Activated B cell treated with CpG ODN at 0.5 μM for 24 hours (primary cell): ENCODE data around the gene PDLIM7. TPM values are rescaled to one million over a fixed set of nuclear protein-coding genes. Genes with fewer than 3 reads are reported as not detected.

ENCODE experiments used
- ATAC-seq: fragments of 200-7000 bp; cut with Tn5 transposase; one replicate; pipeline ENCODE4 v1.10.0; 2021; ENCODE audit warnings: low read depth, mild to moderate bottlenecking, moderate library complexity
- CTCF ChIA-PET: fragments of 350-600 bp; sonication (Branson Sonifier 250); formaldehyde crosslinking; loops from one replicate; lab custom pipeline; 2021; ENCODE audit warnings: antibody characterized with exemption; lab: Charles Lee
- POLR2A ChIA-PET: fragments of 350-600 bp; sonication (Branson Sonifier 250); formaldehyde crosslinking; loops from one replicate; lab custom pipeline; 2021; ENCODE audit warnings: antibody characterized with exemption; lab: Charles Lee
- DNase-seq: peaks from one replicate; pipeline ENCODE4 v3.0.0; 2022
- H3K27ac Mint-ChIP-seq: one replicate; pipeline ENCODE4 v1.8.0; 2020; ENCODE audit warnings: mixed read lengths
- H3K27me3 Mint-ChIP-seq: one replicate; pipeline ENCODE4 v1.8.0; 2021; ENCODE audit warnings: mixed read lengths
- H3K36me3 Mint-ChIP-seq: one replicate; pipeline ENCODE4 v1.8.0; 2021; ENCODE audit warnings: low read depth, mixed read lengths
- H3K4me1 Mint-ChIP-seq: one replicate; pipeline ENCODE4 v1.8.0; 2021; ENCODE audit warnings: mixed read lengths
- H3K4me3 Mint-ChIP-seq: one replicate; pipeline ENCODE4 v1.8.0; 2020; ENCODE audit warnings: mild to moderate bottlenecking, mixed read lengths
- H3K9me3 Mint-ChIP-seq: one replicate; pipeline ENCODE4 v1.8.0; 2020; ENCODE audit warnings: mixed read lengths
- CTCF ChIP-seq: fragments of 200-600 bp; IDR thresholded peaks from one replicate; pipeline ENCODE4 v1.8.0; 2022; ENCODE audit warnings: antibody characterized with exemption, mild to moderate bottlenecking
- intact Hi-C: fragments of 100-400 bp; cut with micrococcal nuclease; formaldehyde crosslinking; loops from one replicate; pipeline ENCODE4 v1.15.1; 2024
- total RNA-seq: library from RNA; stranded (reverse); gene quantifications from 2 replicates; pipeline ENCODE4 v1.2.3, GENCODE V29; 2022

The PDLIM7 gene
- total RNA-seq, 1 donor from 2014 or later: 17.7 TPM

DNA sequence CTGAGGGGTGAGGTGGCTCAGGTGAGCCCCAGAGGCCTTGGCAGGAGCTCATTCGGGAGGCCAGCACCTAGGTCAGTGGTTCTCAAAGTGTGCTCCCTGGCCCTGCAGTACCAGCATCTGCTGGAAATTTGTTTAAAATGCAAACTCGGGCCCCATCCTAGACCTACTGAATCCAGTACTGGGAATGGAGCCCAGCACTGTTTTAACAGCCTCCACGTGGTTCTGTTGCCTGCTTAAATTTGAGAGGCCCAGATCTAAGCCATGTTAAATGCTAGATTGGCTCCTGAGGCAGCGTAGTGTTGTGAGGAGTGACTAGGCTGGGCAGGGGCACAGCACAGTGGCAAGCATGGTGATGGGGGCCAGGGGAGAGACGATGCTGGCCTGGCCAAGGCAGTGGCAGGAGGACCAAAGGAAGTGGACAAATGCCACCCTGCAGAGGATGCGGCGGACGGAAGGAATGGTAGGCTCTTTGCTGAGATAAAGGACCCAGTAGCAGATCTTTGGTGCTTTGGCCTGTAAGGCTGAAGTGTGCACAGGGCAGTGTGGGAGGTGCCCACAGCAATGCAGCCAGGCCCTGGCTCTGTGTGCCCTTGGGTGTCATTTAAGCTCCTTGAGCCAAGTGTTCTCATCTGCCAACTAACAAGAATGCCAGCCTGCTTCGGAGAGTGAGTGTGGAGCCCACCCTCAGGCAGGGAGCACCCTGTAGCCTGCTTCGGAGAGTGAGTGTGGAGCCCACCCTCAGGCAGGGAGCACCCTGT is 46.6 kb downstream of the PDLIM7 start:
- ChIA-PET CTCF (interaction anchor here (2.3 to 13.5 kb wide), 2 partner anchors 47 to 60 kb away, joined by 7 to 293 read pairs; partner anchors contain the start of gene PFN3), POLR2A (interaction anchor here (0.7 to 11.5 kb wide), 3 partner anchors 22 to 46 kb away, joined by 3 to 296 read pairs (median 101); partner anchors contain the start of gene GRK6)
- Mint-ChIP-seq H3K4me3 (no peak overlapping the region), H3K9me3 (no peaks in the 10 kb centered on the region), H3K4me1 (peaks cover 43% of the 10 kb centered on the region), H3K27ac (no peak overlapping the region), H3K27me3 (no peaks in the 10 kb centered on the region), H3K36me3 (no peaks in the 10 kb centered on the region)
- intact Hi-C loops: no loop called here
- DNase-seq: no peak
- TF ChIP-seq CTCF: no peak
- ATAC-seq: no peak

GRCh38 chr5:177449140-177450061 is 48.0 kb downstream of the PDLIM7 start:
- H3K9me3 Mint-ChIP-seq: no peaks in the 10 kb centered on the region
- peaks cover 57% of the 10 kb centered on the region for H3K4me1 Mint-ChIP-seq
- H3K27me3 Mint-ChIP-seq: no peaks in the 10 kb centered on the region
- no peak for TF ChIP-seq CTCF
- CTCF ChIA-PET: interaction anchor here (0.9 to 13.5 kb wide), 4 partner anchors 18 to 59 kb away, joined by 3 to 293 read pairs (median 6); partner anchors contain the start of gene PFN3
- POLR2A ChIA-PET: interaction anchor here (1.1 to 11.5 kb wide), 5 partner anchors 11 to 77 kb away, joined by 3 to 296 read pairs (median 4); partner anchors contain the start of genes DOK3 and GRK6
- no peaks in the 10 kb centered on the region for H3K36me3 Mint-ChIP-seq
- H3K27ac Mint-ChIP-seq: no peak overlapping the region
- no peak overlapping the region for H3K4me3 Mint-ChIP-seq
- no peak for DNase-seq
- no peak for ATAC-seq
- intact Hi-C loops: no loop called here

DNA sequence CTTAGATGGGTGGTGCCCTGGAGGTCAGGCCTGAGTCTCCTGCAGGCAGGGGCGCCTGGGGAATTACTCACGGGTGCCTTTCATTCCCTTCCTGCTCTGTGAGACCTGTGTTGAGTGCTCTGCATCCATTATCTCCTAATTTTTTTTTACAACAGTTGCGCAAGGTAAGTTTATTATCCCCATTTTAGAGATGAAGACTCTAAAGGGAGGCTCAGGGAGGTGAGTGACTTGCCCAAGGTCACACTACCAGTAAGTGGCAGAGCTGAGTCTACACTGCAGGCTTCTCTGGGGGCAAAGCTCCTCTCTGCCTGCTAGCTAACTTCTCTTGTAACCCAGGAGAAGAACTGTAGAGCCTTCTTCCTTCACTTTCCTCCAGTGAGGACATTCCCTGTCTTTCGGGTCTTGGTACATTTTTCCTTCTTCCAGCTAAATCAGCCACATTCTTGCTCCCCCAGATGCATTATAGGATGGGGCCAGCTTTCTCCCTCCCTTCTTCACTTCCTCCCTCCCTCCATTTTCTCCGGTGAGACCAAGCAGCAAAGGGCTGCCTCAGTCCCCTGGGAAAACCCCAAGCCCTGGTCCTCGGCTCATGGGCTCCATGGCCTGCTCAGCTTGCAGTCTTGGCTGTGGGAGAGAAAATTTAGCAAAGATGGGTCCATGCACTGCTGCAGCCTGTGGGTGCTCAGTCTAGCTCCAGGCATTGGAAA is 49.0 kb downstream of the PDLIM7 start:
- ATAC-seq (no peak), DNase-seq (no peak)
- intact Hi-C loops: no loop called here
- ChIA-PET POLR2A (interaction anchor here (0.6 to 11.5 kb wide), 8 partner anchors 10 to 76 kb away, joined by 3 to 296 read pairs (median 4); partner anchors contain the start of genes DOK3 and GRK6), CTCF (interaction anchor here (0.9 to 13.5 kb wide), 3 partner anchors 17 to 45 kb away, joined by 3 to 293 read pairs (median 4); partner anchors contain the start of gene PFN3)
- Mint-ChIP-seq H3K36me3 (no peaks in the 10 kb centered on the region), H3K9me3 (no peaks in the 10 kb centered on the region), H3K4me3 (peak overlapping the region; percentile 52), H3K27me3 (no peaks in the 10 kb centered on the region), H3K27ac (peak overlapping the region; percentile 27), H3K4me1 (peaks cover 52% of the 10 kb centered on the region)
- TF ChIP-seq CTCF: no peak

DNA sequence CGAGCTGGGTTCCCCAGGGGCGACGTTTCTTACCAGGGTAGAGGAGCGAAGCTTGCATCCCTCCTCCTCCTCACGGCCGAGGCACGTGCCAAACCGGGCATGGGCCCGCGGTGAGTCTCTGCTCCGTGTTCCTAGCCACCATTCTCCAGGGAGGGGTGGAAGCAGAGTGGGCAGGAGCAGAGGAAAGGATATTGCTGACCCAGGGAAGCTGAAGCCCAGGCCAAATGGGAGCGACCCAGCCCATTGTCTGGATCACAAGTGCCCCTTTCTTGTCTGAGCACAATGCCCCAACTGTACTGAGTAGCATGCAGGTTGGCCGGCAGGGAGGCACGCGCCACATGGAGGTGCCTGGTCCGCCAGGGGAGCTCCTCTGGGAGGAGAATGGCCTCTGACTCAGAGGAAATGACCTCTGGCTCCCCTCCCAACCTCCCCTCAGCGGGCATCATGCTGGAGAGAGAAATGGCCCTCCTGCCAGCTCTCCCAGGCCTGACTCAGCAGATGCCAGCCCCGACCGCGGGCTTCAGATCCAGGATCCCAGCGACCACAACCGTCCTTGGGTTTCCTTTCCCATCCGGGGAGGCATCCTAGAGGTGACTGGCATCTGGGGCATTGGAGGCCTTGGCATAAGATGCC is 49.7 kb downstream of the PDLIM7 start:
- CTCF ChIA-PET: interaction anchor here (1.6 to 13.5 kb wide), 2 partner anchors 16 to 44 kb away, joined by 4 to 293 read pairs; partner anchors contain the start of gene PFN3
- H3K36me3 Mint-ChIP-seq: peaks cover 4% of the 10 kb centered on the region
- intact Hi-C loops: loop anchor here (2.0 kb wide), 1 partner anchor 43 kb away; no protein-coding TSS in a partner anchor
- TF ChIP-seq CTCF: no peak
- ATAC-seq (no peak), DNase-seq (no peak)
- POLR2A ChIA-PET: interaction anchor here (0.6 to 11.5 kb wide), 9 partner anchors 7 to 75 kb away, joined by 3 to 296 read pairs (median 5); partner anchors contain the start of gene GRK6
- H3K9me3 Mint-ChIP-seq: no peaks in the 10 kb centered on the region
- no peaks in the 10 kb centered on the region for H3K27me3 Mint-ChIP-seq
- peak overlapping the region; percentile 18 for H3K27ac Mint-ChIP-seq
- peak overlapping the region; percentile 65 for H3K4me3 Mint-ChIP-seq
- peaks cover 45% of the 10 kb centered on the region for H3K4me1 Mint-ChIP-seq
